ENCODE data around the gene GPR155.
"Not testable (repeated sequence)": the region's sequence is repeated elsewhere in the genome, so short reads cannot be mapped to it uniquely, and the experiment has no call there.

The GPR155 gene

GRCh38 chr2:174439950-174440349 is 46.9 kb downstream of the GPR155 start:
- DNase-seq (ENCODE audit: low read depth in 2 of 2): no peak

DNA sequence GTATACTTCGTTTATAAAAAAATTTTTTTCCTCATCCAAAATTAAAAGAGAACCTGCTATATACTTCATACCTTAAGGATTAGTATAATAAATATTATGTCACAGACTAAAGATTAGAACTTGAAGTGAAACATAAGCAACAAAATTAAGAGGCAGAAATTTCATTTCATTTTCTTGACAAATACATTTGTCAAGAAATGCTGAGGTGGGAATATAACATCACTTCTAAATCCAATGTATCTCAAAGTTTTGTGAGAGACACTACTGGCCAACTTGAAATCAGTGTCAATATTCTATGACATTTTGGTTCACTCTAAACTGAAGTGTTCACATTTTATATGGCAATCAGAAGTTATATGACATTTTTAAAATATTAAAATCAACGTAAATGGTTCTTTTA is 47.5 kb downstream of the GPR155 start:
- no peak for DNase-seq (ENCODE audit: low read depth in 2 of 2)

DNA sequence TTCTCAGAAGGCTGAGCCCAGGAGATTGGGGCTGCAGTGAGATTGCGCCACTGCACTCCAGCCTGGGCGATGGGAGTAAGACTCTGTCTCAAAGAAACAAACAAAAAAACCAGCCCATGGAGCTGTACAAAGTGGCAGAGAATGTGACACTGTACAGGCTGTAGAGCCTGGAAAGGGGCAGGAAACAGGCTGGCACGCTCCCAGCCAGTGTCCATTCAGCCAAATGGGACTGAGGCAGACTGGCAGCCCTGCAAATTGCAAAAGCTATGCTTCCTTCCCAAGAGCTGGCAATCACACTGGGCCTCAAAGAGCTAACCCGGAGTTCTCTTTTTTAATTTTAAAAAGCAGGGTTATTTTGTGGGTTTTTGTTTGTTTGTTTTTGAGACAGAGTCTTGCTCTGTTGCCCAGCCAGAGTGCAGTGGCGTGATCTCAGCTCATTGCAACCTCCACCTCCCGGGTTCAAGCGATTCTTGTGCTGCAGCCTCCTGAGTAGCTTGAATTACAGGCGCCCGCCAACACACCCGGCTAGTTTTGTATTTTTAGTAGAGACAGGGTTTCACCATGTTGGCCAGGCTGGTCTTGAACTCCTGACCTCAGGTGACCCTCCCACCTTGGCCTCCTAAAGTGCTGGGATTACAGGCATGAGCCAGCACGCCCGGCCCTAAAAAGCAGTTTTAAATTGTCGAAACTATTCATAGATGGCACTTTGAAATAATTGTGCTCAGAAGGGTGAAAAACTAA is 48.5 kb downstream of the GPR155 start:
- no peak for DNase-seq (ENCODE audit: low read depth in 2 of 2)

DNA sequence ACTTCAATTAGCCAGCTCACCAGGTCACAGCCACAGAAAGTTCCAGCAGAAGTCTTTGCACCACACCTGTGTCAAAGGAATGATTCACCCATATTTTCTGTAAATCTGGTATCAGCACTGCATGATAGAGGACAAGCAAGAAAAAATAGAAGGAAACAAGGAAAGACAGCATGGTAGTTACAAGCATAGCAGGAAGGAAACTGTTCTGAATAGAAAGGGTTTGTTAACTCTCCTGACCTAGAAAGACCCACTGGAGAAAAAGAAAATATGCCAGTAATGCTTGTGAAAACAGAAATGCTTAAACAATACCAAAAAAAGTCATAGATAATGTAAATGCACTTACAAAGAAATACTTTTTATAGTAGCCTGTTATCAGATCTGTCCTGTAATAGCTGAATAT is 50.5 kb downstream of the GPR155 start:
- no peak for DNase-seq (ENCODE audit: low read depth in 2 of 2)

DNA sequence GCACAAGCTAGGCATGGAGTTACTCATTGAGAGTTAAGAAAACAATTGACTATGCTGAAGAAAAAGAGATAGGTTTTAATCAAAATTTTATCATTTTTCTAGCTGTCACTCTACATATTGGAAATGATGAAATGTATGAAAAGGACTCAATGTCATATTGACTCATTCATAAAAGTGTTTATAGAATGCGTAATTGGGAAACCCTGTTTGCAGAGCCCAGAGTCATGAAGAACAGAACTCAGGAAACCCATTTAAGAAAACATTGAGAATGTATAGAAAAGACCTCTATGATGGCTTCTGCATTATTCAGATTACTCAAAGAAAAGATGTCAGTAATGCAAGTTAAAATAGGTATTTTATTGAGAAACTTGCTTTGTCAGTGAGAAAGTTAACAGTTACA is 54.9 kb downstream of the GPR155 start:
- no peak for DNase-seq (ENCODE audit: low read depth in 2 of 2)

GRCh38 chr2:174430066-174430465 is 56.8 kb downstream of the GPR155 start:
- no peak for DNase-seq (ENCODE audit: low read depth in 2 of 2)

- no peak for DNase-seq (ENCODE audit: low read depth in 2 of 2)
Measured at GRCh38 chr2:174428214-174428613, 58.6 kb downstream of the GPR155 start.

DNA sequence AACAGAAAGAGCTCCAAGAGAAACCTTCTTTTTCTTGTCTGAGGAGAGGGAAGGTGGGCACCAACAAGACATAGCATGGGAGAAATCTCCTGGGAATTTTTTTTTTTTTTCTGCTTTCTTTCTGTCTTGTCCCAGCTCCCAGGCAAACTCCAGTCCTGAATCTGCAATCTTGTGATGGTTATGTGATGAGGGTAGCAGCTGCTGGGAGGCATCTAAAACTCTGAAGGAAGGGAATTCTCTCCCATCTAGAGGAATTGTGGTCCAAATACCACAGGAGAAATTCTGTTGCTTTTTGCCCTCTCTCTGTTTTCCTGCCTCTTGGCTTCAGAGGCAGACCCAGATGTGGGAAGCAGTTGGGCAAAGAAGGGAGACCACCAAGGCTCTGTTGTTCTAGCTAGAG is 74.6 kb downstream of the GPR155 start:
- no peak for DNase-seq (ENCODE audit: low read depth in 2 of 2)

- not testable (repeated sequence) for DNase-seq (ENCODE audit: low read depth in 2 of 2)
Measured at GRCh38 chr2:174410039-174410438, 76.8 kb downstream of the GPR155 start.

DNA sequence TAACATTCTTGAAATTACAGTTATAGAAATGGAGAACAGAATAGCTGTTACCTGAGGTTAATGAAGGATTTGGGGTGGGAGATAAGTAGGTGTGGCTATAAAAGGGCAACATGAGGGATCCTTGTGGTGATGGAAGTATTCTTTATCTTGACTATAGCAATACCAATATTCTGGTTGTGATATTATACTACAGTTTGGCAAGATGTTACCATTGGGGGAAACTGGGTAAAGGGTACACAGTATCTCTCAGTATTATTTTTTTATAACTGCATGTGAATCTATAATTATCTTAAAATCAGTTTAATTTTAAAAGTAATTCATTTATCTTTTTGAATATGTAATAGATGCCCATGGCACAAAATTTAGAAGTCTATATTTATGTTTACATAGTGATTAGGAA is 83.2 kb downstream of the GPR155 start:
- DNase-seq (ENCODE audit: low read depth in 2 of 2): no peak

GRCh38 chr2:174400853-174401252 is 86.0 kb downstream of the GPR155 start:
- no peak for DNase-seq (ENCODE audit: low read depth in 2 of 2)

DNA sequence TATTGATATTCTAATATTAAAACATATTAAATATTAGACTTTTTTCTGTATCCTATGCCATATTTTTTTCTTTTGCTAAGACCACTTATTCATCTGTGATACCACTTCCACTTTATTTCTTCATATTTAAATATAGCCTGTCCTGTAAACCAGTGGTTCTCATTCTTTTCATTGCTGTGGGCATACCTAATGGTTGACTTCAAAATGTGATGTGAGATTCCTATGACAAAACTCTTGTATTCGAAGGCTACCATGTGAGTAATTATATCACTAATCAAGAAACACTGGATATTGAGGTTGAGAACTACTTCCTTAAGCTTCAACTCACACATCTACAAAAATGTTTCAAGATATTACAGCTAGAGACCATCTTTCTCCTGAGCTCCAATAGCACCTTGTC is 87.7 kb downstream of the GPR155 start:
- DNase-seq (ENCODE audit: low read depth in 2 of 2): no peak

DNA sequence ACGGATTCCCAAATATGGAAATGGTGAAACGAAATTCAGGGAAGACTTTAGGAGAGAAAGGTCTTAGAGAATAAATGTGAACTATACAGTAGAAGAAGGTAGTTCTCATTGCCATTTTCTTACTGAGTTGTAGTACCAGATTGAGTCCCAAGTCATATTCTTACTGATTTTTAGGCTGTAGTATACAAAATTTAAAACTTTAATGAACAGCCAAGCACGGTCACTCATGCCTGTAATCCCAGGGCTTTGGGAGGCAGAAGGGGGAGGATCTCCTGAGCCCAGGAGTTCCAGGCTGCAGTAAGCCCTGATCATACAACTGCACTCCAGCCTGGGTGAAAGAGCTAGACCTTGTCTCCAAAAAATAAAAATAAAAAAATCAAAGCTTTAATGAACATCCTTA is 89.1 kb downstream of the GPR155 start:
- no peak for DNase-seq (ENCODE audit: low read depth in 2 of 2)

GRCh38 chr2:174395969-174396630 is 90.7 kb downstream of the GPR155 start:
- DNase-seq (ENCODE audit: low read depth in 2 of 2): no peak

DNA sequence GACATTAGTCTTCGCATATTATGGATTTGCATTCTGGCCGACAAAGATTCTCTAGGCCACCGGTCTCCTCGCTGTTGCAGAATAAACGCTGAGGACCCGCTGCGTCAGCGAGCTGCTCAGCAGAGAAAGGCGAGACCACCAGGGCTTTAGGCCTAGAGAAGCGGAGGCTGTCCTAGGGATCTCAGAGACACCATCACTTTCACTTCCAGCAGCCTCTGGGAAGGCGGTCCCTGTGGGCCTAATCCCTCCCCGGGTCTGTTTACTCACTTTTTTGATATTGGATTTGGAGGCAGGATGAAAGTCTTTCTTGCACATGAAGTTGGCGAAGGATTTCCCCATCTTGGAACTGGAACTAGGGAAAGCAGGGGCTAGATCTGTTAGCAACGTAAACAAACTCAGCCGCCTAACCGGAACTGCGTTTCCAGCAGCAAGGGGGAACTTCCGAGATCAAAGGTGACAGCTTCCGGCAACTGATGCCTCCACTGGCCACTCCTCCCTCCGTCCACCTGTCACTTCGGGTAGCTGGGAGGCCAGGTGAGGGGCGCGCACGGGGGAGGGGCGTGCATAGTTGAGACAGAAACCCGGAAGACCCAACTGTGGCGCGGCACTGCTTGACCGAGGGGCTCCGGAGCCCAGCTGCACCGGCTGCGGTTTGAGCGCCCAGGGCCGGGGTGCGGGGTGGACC is 91.4 kb downstream of the GPR155 start, which contains the start of gene SCRN3:
SCRN3 (plus strand) TSS at position 447 of the 685 bp plus-strand sequence. CDS start 2,554 bp downstream, outside the sequence.
- DNase-seq (ENCODE audit: low read depth in 2 of 2): peak; percentile 60 to 67

- DNase-seq (ENCODE audit: low read depth in 2 of 2): no peak
Measured at GRCh38 chr2:174392706-174393105, 94.1 kb downstream of the GPR155 start.

GRCh38 chr2:174390303-174390702 is 96.5 kb downstream of the GPR155 start:
- not testable (repeated sequence) for DNase-seq (ENCODE audit: low read depth in 2 of 2)

GRCh38 chr2:174389542-174389941 is 97.3 kb downstream of the GPR155 start:
- no peak for DNase-seq (ENCODE audit: low read depth in 2 of 2)

- DNase-seq (ENCODE audit: low read depth in 2 of 2): not testable (repeated sequence)
Measured at GRCh38 chr2:174388706-174389105, 98.1 kb downstream of the GPR155 start.

DNA sequence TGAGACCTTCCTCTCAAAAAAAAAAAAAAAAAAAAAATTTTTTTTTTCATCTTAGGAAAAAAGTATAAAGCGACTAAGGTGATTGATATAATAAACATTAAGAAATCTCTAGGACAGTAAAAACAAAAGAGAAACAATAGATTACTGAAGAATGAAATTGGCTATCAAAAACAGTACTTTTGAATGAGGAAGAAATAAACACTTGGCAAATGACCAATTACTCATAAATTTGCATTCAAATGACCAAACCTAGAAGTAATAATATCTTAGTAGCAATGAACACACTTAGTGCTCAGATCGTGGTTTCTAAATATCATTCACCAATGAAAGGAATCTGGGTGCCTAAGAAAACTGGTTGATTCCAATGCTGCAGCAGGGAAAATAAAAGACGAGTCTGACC is 101.6 kb downstream of the GPR155 start:
- no peak for DNase-seq (ENCODE audit: low read depth in 2 of 2)

DNA sequence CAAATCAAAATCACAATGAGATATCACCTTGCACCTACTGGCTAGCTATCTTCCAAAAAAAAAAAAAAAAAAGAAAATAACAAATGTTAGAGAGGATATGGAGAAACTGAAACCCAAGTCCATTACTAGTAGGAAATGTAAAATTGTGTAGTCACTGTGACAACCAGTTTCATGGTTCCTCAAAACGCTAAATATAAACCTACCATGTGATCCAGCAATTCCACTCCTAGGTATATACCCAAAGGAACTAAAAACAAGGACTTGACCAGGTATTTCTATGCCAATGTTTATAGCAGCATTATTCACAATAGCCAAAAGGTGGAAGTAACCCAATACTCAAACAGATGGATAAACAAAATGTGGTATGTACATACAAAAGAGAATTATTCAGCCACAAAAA is 103.0 kb downstream of the GPR155 start:
- DNase-seq (ENCODE audit: low read depth in 2 of 2): no peak

All from stimulated activated CD8-positive, alpha-beta memory T cell treated with anti-CD3 and anti-CD28 coated beads, Interleukin-15, amount 100 ng/mL, for 48 hours (primary cell).